HFF-Myc (cell line): Measurements from ENCODE around the gene RFNG.

ENCODE experiments used
- DNase-seq: peaks from one replicate; pipeline ENCODE4 v3.0.0-alpha.2; 2011; ENCODE audit warnings: low read depth; ENCODE audit errors: extremely low read depth
- H3K4me3 ChIP-seq: replicated peaks from 2 replicates; pipeline ENCODE4 v1.5.1; 2011; ENCODE audit warnings: low read depth, mild to moderate bottlenecking, control low read depth, low read length
- TF ChIP-seq, protein P1 (sequence below): IDR thresholded peaks from 2 replicates; pipeline ENCODE4 v1.5.1; 2012; ENCODE audit warnings: mild to moderate bottlenecking, low read depth, low read length, control low read depth; ENCODE audit errors: missing control alignments

The RFNG gene

DNA sequence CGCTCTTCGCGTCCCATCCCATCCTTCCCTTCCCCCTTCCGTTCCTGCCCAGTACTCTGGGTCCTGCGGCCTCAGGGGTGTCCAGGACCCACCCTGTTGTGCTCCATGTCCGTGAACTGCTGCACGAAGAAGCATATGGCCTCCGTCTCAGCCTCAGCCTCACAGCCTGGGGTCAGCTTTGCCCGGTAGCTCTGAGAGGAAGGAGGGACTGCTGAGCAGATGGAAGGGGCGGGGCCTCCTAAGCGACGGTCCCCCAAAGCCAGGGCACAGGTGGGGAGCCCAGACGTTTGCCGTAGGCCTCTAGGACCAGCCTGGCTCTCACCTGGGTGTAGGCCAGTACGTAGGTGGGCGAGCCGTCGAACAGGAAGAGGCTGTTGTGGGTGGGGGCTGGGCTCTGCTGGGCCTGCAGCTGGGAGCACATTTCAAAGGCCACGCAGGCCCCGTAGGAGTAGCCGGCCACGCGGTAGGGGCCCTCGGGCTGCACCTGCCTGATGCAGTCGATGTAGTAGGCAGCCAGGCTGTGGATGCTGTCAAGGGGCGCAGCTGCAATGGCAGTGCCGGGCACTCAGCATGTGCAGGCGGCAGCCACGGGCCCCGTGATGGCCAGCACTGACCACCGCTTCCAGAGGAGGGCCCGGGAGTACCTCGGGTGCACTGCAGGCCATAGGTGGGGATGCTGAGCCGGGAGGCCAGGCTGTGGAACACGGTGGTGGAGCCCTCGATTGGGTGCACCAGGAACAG lies 28.6 kb upstream of the RFNG start:
- H3K4me3 ChIP-seq, result no peak overlapping the region
- TF ChIP-seq, protein P1, sequence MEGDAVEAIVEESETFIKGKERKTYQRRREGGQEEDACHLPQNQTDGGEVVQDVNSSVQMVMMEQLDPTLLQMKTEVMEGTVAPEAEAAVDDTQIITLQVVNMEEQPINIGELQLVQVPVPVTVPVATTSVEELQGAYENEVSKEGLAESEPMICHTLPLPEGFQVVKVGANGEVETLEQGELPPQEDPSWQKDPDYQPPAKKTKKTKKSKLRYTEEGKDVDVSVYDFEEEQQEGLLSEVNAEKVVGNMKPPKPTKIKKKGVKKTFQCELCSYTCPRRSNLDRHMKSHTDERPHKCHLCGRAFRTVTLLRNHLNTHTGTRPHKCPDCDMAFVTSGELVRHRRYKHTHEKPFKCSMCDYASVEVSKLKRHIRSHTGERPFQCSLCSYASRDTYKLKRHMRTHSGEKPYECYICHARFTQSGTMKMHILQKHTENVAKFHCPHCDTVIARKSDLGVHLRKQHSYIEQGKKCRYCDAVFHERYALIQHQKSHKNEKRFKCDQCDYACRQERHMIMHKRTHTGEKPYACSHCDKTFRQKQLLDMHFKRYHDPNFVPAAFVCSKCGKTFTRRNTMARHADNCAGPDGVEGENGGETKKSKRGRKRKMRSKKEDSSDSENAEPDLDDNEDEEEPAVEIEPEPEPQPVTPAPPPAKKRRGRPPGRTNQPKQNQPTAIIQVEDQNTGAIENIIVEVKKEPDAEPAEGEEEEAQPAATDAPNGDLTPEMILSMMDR, result no peak
- no peak for DNase-seq

DNA sequence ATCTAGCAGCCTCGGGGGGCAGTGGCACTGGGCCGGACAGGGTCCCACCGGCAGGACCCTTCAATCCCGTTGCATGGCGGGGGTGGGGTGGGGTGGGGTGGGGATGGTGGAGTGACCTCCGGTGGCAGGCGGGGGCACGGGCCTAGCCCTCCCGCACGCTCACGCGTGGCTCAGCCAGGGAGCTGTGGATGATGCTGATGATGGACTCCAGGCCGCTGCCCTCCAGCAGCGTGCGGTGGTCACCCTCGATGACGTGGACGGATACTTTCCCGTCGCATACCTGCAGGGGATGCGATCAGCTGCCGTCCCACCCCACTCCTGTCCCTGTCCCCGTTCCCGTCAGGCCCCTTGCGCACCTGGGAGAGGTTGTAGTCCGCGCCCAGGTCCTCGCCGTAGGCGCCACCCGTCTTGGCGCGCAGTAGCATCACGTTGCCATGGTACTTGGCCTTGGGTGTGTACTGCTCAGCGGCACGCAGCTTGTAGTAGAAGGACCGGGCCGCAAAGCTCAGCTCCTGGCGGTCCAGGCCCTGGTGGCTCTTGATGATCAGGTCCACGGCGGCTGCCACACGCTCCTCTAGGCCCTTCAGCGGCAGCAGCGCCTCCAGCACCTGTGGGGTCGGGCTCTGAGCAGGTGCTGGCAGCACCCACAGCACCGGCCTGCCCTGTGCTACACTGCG lies 27.5 kb upstream of the RFNG start:
- no peak for DNase-seq
- TF ChIP-seq, protein P1, result no peak
- no peak overlapping the region for H3K4me3 ChIP-seq

DNA sequence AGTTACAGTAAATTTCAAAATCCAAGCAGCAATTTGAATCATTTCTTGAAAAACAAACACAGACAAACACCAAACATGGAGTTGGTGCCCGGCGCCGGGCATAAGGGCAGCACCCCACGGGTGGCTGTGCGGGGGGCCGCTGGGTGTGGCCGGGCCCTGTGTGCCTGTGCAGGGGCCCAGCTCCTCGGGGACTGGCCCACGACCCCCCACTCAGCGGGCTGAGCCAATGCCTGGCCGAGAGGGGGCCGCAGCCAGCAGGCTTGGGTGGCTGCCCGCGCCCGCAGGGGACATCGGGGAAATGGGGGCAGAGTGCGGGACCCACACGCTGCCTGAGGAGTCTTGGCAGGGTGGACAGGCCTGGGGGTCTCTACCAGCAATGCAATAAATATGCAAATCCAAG lies 26.8 kb upstream of the RFNG start:
- TF ChIP-seq, protein P1, result no peak

DNA sequence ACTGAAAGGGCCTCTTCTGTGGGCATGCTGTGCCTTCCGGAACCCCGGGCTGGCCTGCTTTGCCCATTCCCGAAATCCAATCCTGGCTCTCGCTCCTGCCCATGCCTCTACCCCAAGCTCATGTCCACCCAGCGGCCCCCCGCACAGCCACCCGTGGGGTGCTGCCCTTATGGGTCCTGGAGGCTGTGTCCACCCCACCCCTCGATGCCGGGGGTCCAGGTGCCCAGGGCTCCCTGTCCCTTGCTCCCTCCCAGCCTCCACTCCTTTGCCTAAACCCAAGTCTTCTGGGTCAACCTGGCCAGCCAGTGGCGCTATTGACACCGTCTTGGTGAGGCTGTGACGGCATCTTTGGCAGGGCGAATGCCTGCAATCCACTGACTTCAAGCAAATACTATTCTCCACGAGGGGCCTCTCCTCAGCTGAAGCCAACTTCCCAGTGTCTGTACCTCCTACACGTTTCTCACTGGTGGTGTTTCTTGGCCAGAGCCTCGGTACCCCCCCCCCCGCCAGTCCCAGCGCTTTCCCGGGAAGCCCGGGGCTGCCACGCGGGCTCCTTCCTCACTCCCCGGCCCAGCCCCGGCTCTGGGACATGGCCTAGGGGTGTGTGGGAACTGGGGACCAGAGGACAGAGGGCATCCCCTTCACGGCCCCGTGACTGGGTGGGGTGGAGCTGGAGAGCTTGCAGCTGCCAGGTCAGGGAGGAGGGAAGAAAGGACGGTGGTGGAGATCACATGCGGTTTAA lies 26.2 kb upstream of the RFNG start:
- H3K4me3 ChIP-seq, result no peak overlapping the region
- TF ChIP-seq, protein P1, result no peak
- no peak for DNase-seq

More for the DNA sequence above, 26.8 kb upstream of the RFNG start:
- DNase-seq, result no peak
- no peak overlapping the region for H3K4me3 ChIP-seq

DNA sequence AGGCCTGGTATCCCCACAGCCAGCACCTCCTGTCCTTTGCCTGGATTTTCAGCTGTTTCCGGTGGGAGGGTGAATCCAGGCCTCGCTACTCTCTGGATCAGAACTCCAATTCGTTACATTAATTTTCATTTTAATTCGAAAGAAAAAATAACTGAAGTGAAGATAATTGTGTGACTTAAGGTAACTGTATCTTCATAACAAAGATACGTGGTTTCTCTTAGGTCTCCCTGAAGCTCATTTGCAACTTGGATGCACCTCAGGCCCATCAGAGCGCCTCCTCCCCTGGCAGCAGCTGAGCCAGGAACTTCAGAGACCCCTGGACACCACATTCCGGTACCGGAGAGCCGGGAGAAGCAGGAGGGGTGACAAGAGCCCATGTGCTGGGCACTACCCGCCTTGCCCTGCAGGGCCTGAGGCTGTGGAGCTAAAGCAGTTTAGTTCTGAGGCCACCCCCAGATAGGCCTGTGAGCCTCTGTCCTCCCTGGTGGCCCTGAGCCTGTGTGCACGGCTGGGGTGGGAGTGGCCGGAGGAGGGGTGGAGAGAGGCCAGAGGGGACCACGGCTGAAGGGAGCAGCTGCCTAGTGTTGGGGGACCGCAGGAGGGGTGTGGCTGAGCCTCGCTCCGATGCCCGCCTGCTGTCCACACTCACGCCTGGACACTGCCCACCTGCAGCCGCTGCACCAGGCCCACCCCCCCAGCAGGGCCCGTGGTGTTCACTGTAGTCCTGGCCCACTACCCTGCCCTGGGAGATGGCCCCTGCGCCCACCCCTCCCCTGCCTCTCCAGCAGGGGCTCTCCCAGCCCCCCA lies 25.4 kb upstream of the RFNG start:
- TF ChIP-seq, protein P1, result no peak
- no peak overlapping the region for H3K4me3 ChIP-seq
- DNase-seq, result no peak
